Panc1 (cell line): ENCODE data around the gene BTBD3. TPM values are rescaled to one million over a fixed set of nuclear protein-coding genes. Genes with fewer than 3 reads are reported as not detected.

ENCODE experiments used
- ATAC-seq: fragments of 200-7000 bp; cut with Tn5 transposase; 2 replicates; pipeline ENCODE4 v1.9.1; 2020; ENCODE audit warnings: mild to moderate bottlenecking, moderate library complexity
- BruUV-seq: library from RNA; stranded (reverse); fragments of 400-500 nt; replicated peaks from 2 replicates; lab custom pipeline; 2021; lab: Mats Ljungman, UMichigan
- CTCF ChIA-PET: fragments of 300-600 bp; sonication (Branson Sonifier 250); formaldehyde crosslinking; loops from one replicate; lab custom pipeline; 2022; ENCODE audit warnings: antibody characterized with exemption; lab: Charles Lee
- POLR2A ChIA-PET: fragments of 300-600 bp; sonication (Branson Sonifier 250); formaldehyde crosslinking; loops from one replicate; lab custom pipeline; 2022; ENCODE audit warnings: antibody characterized with exemption; lab: Charles Lee
- DNase-seq: peaks from one replicate; pipeline ENCODE4 v3.0.0-alpha.2; 2010; ENCODE audit warnings: low read depth, low spot score
- H3K27ac ChIP-seq: 2 replicates; pipeline ENCODE4 v1.5.1; 2011; ENCODE audit warnings: mild to moderate bottlenecking, low read length, inconsistent platforms
- H3K27me3 ChIP-seq: fragments of 200-500 bp; sonication (Bioruptor generic); 2 replicates; pipeline ENCODE4 v1.6.0; 2014; ENCODE audit warnings: low read length, inconsistent platforms; ENCODE audit not compliant: control insufficient read depth, insufficient read depth
- H3K36me3 ChIP-seq: fragments of 200-500 bp; sonication (Bioruptor generic); 2 replicates; pipeline ENCODE4 v1.5.1; 2014; ENCODE audit warnings: inconsistent platforms, mild to moderate bottlenecking, low read length, moderate library complexity; ENCODE audit not compliant: control insufficient read depth, insufficient read depth
- H3K4me1 ChIP-seq: 2 replicates; pipeline ENCODE4 v1.5.1; 2011; ENCODE audit warnings: inconsistent platforms, mild to moderate bottlenecking, low read length, moderate library complexity; ENCODE audit not compliant: control insufficient read depth, insufficient read depth
- H3K4me3 ChIP-seq, 2 experiments: 2 replicates each; pipeline ENCODE4 v1.5.1; 2011 to 2012; ENCODE audit warnings: low read depth in 2 of 2, low read length in 2 of 2, mild to moderate bottlenecking in 2 of 2, inconsistent platforms in 1 of 2, moderate library complexity in 1 of 2
- H3K9me3 ChIP-seq: fragments of 200-500 bp; sonication (Bioruptor generic); 2 replicates; pipeline ENCODE4 v1.5.1; 2014; ENCODE audit warnings: low read depth, mild to moderate bottlenecking, inconsistent platforms, low read length, moderate library complexity; ENCODE audit not compliant: control insufficient read depth, insufficient read depth
- POLR2AphosphoS5 ChIP-seq: IDR thresholded peaks from 2 replicates; pipeline ENCODE4 v1.6.1; 2012; ENCODE audit warnings: mild to moderate bottlenecking, low read depth, low read length, moderate library complexity
- SIN3A ChIP-seq: IDR thresholded peaks from 2 replicates; pipeline ENCODE4 v1.6.1; 2012; ENCODE audit warnings: low read depth, mild to moderate bottlenecking, low read length, moderate library complexity, borderline replicate concordance; ENCODE audit not compliant: insufficient read depth
- TCF7L2 ChIP-seq: IDR thresholded peaks from 2 replicates; pipeline ENCODE4 v1.6.1; 2011; ENCODE audit warnings: mild to moderate bottlenecking, low read depth, low read length, inconsistent platforms
- in situ Hi-C: cut with HindIII; loops from 2 replicates; pipeline ENCODE4 v1.10.0; 2016; ENCODE audit warnings: low sequenced_read_pairs, low pct_unique_long_range_greater_than_20kb
- intact Hi-C: fragments of 100-400 bp; cut with micrococcal nuclease; formaldehyde crosslinking; loops from one replicate; pipeline ENCODE4 v1.10.0; 2022; ENCODE audit not compliant: unreplicated experiment
- total RNA-seq: library from RNA; stranded (reverse); gene quantifications from one replicate; pipeline ENCODE4 v1.2.1, GENCODE V29; 2021; ENCODE audit not compliant: unreplicated experiment
- TF ChIP-seq, protein P1 (sequence below): fragments of 450-650 bp; IDR thresholded peaks from 2 replicates; pipeline ENCODE4 v1.5.1; 2017; ENCODE audit warnings: mild to moderate bottlenecking
- TF ChIP-seq, protein P2 (sequence below), 2 experiments: IDR thresholded peaks; 2 replicates each; pipeline ENCODE4 v1.6.1; 2011 to 2012; ENCODE audit warnings: low read depth in 2 of 2, control low read depth in 1 of 2, low read length in 1 of 2, mild to moderate bottlenecking in 1 of 2, moderate library complexity in 1 of 2; ENCODE audit not compliant: insufficient read depth in 1 of 2

The BTBD3 gene
- total RNA-seq, 1 experiment from 2014 or later, result 27.6 TPM

- H3K4me3 ChIP-seq, result no peak overlapping the region
- POLR2A ChIA-PET, result no interaction called here
- no peaks in the 10 kb centered on the region for H3K27me3 ChIP-seq
- CTCF ChIA-PET, result no interaction called here
- in situ Hi-C loops (no loop called here), intact Hi-C loops (no loop called here)
- no peaks in the 10 kb centered on the region for H3K9me3 ChIP-seq
- BruUV-seq, result no TSS peak
- no peak for TF ChIP-seq SIN3A
- no peak for TF ChIP-seq TCF7L2
- TF ChIP-seq, protein P1, sequence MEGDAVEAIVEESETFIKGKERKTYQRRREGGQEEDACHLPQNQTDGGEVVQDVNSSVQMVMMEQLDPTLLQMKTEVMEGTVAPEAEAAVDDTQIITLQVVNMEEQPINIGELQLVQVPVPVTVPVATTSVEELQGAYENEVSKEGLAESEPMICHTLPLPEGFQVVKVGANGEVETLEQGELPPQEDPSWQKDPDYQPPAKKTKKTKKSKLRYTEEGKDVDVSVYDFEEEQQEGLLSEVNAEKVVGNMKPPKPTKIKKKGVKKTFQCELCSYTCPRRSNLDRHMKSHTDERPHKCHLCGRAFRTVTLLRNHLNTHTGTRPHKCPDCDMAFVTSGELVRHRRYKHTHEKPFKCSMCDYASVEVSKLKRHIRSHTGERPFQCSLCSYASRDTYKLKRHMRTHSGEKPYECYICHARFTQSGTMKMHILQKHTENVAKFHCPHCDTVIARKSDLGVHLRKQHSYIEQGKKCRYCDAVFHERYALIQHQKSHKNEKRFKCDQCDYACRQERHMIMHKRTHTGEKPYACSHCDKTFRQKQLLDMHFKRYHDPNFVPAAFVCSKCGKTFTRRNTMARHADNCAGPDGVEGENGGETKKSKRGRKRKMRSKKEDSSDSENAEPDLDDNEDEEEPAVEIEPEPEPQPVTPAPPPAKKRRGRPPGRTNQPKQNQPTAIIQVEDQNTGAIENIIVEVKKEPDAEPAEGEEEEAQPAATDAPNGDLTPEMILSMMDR, result no peak
- TF ChIP-seq, protein P2, sequence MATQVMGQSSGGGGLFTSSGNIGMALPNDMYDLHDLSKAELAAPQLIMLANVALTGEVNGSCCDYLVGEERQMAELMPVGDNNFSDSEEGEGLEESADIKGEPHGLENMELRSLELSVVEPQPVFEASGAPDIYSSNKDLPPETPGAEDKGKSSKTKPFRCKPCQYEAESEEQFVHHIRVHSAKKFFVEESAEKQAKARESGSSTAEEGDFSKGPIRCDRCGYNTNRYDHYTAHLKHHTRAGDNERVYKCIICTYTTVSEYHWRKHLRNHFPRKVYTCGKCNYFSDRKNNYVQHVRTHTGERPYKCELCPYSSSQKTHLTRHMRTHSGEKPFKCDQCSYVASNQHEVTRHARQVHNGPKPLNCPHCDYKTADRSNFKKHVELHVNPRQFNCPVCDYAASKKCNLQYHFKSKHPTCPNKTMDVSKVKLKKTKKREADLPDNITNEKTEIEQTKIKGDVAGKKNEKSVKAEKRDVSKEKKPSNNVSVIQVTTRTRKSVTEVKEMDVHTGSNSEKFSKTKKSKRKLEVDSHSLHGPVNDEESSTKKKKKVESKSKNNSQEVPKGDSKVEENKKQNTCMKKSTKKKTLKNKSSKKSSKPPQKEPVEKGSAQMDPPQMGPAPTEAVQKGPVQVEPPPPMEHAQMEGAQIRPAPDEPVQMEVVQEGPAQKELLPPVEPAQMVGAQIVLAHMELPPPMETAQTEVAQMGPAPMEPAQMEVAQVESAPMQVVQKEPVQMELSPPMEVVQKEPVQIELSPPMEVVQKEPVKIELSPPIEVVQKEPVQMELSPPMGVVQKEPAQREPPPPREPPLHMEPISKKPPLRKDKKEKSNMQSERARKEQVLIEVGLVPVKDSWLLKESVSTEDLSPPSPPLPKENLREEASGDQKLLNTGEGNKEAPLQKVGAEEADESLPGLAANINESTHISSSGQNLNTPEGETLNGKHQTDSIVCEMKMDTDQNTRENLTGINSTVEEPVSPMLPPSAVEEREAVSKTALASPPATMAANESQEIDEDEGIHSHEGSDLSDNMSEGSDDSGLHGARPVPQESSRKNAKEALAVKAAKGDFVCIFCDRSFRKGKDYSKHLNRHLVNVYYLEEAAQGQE (IDR thresholded peaks at IDR 0.05; ENCODE audit: insufficient read depth in 1 of 2, low read depth in 2 of 2, low read length in 1 of 2), result no peak
- no peak for TF ChIP-seq POLR2AphosphoS5
- ATAC-seq, result no peak
- H3K4me1 ChIP-seq, result no peaks in the 10 kb centered on the region
- no peaks in the 10 kb centered on the region for H3K36me3 ChIP-seq
- no peak overlapping the region for H3K27ac ChIP-seq
- no peak for DNase-seq
Observed at GRCh38 chr20:11951696-11952095, 34.0 kb downstream of the BTBD3 start.

- TF ChIP-seq SIN3A (no peak), TCF7L2 (no peak), POLR2AphosphoS5 (no peak)
- TF ChIP-seq, protein P2 (IDR thresholded peaks at IDR 0.05; ENCODE audit: insufficient read depth in 1 of 2, low read depth in 2 of 2, low read length in 1 of 2), result no peak
- TF ChIP-seq, protein P1, result no peak
- ChIA-PET CTCF (no interaction called here), POLR2A (no interaction called here)
- no peak overlapping the region for H3K27ac ChIP-seq
- no peak for DNase-seq
- H3K27me3 ChIP-seq, result no peaks in the 10 kb centered on the region
- no peak for ATAC-seq
- H3K36me3 ChIP-seq, result no peaks in the 10 kb centered on the region
- intact Hi-C loops, result no loop called here
- in situ Hi-C loops, result no loop called here
- H3K4me3 ChIP-seq, result no peak overlapping the region
- no peaks in the 10 kb centered on the region for H3K9me3 ChIP-seq
- H3K4me1 ChIP-seq, result no peaks in the 10 kb centered on the region
- no TSS peak for BruUV-seq
Observed at GRCh38 chr20:11952639-11953038, 34.9 kb downstream of the BTBD3 start.
